ENCODE results near the gene UGGT1.

Gene UGGT1

GRCh38 chr2:128108166-128108565 is 17.2 kb downstream of the UGGT1 start:
- DNase-seq (ENCODE audit: low read depth), result no peak

GRCh38 chr2:128109243-128109642 is 18.2 kb downstream of the UGGT1 start:
- no peak for DNase-seq (ENCODE audit: low read depth)

- DNase-seq (ENCODE audit: low read depth), result no peak
These were observed 25.1 kb downstream of the UGGT1 start for GRCh38 chr2:128115921-128116623.

- DNase-seq (ENCODE audit: low read depth), result no peak
These were observed 43.6 kb downstream of the UGGT1 start for GRCh38 chr2:128134573-128134972.

- DNase-seq (ENCODE audit: low read depth), result no peak
These were observed 46.2 kb downstream of the UGGT1 start for GRCh38 chr2:128137094-128137616.

- DNase-seq (ENCODE audit: low read depth), result no peak
These were observed 48.6 kb downstream of the UGGT1 start for GRCh38 chr2:128139624-128140023.

- DNase-seq (ENCODE audit: low read depth), result peak; percentile 12
These were observed 54.7 kb downstream of the UGGT1 start for GRCh38 chr2:128145651-128146050.

- no peak for DNase-seq (ENCODE audit: low read depth)
These were observed 62.8 kb downstream of the UGGT1 start for GRCh38 chr2:128153786-128154185.

GRCh38 chr2:128154225-128154624 is 63.2 kb downstream of the UGGT1 start:
- no peak for DNase-seq (ENCODE audit: low read depth)

- DNase-seq (ENCODE audit: low read depth), result no peak
These were observed 65.0 kb downstream of the UGGT1 start for GRCh38 chr2:128155970-128156369.

GRCh38 chr2:128156812-128157211 is 65.8 kb downstream of the UGGT1 start:
- DNase-seq (ENCODE audit: low read depth), result no peak

- DNase-seq (ENCODE audit: low read depth), result no peak
These were observed 66.6 kb downstream of the UGGT1 start for GRCh38 chr2:128157644-128158043.

GRCh38 chr2:128158176-128158575 is 67.2 kb downstream of the UGGT1 start:
- DNase-seq (ENCODE audit: low read depth), result no peak

- DNase-seq (ENCODE audit: low read depth), result no peak
These were observed 68.4 kb downstream of the UGGT1 start for GRCh38 chr2:128159437-128159836.

GRCh38 chr2:128160616-128161275 is 69.7 kb downstream of the UGGT1 start:
- no peak for DNase-seq (ENCODE audit: low read depth)

- no peak for DNase-seq (ENCODE audit: low read depth)
These were observed 71.3 kb downstream of the UGGT1 start for GRCh38 chr2:128162266-128162665.

- no peak for DNase-seq (ENCODE audit: low read depth)
These were observed 73.3 kb downstream of the UGGT1 start for GRCh38 chr2:128164311-128164710.

- no peak for DNase-seq (ENCODE audit: low read depth)
These were observed 75.8 kb downstream of the UGGT1 start for GRCh38 chr2:128166746-128167353.

- DNase-seq (ENCODE audit: low read depth), result no peak
These were observed 78.1 kb downstream of the UGGT1 start for GRCh38 chr2:128169094-128169493.

- DNase-seq (ENCODE audit: low read depth), result peak; percentile 21
These were observed 78.5 kb downstream of the UGGT1 start for GRCh38 chr2:128169497-128169896.

- no peak for DNase-seq (ENCODE audit: low read depth)
These were observed 79.1 kb downstream of the UGGT1 start for GRCh38 chr2:128169933-128170709.

- DNase-seq (ENCODE audit: low read depth), result no peak
These were observed 79.8 kb downstream of the UGGT1 start for GRCh38 chr2:128170776-128171175.

Measured in EH (cell line).